Neural progenitor cell (in vitro differentiated cells): ENCODE measurements around the gene UBE2L3. TPM values are rescaled to one million over a fixed set of nuclear protein-coding genes. Genes with fewer than 3 reads are reported as not detected.

Experiments used
- DNase-seq: peaks from one replicate; pipeline ENCODE4 v3.0.0-alpha.2; 2016; ENCODE audit warnings: low spot score
- H2AFZ ChIP-seq: fragments of 200-600 bp; sonication (generic); replicated peaks from 2 replicates; pipeline ENCODE4 v1.6.1; 2016; ENCODE audit warnings: antibody characterized with exemption
- H3F3A ChIP-seq: fragments of 200-600 bp; sonication (generic); 2 replicates; pipeline ENCODE4 v1.6.1; 2016; ENCODE audit warnings: antibody characterized with exemption, low read depth
- H3K27ac ChIP-seq: fragments of 200-600 bp; sonication (generic); 2 replicates; pipeline ENCODE4 v1.5.1; 2016; ENCODE audit warnings: mild to moderate bottlenecking
- H3K27me3 ChIP-seq: fragments of 200-600 bp; sonication (generic); 2 replicates; pipeline ENCODE4 v1.6.1; 2016; ENCODE audit warnings: mild to moderate bottlenecking, moderate library complexity
- H3K36me3 ChIP-seq: fragments of 200-600 bp; sonication (generic); 2 replicates; pipeline ENCODE4 v1.5.1; 2016
- H3K4me1 ChIP-seq: fragments of 200-600 bp; sonication (generic); 2 replicates; pipeline ENCODE4 v1.6.1; 2016; ENCODE audit warnings: mixed run types
- H3K4me2 ChIP-seq: fragments of 200-600 bp; sonication (generic); 2 replicates; pipeline ENCODE4 v1.6.1; 2016
- H3K4me3 ChIP-seq: fragments of 200-600 bp; sonication (generic); 2 replicates; pipeline ENCODE4 v1.5.1; 2016
- H3K79me2 ChIP-seq: fragments of 200-600 bp; sonication (generic); 2 replicates; pipeline ENCODE4 v1.6.1; 2016; ENCODE audit warnings: low read depth
- H3K9ac ChIP-seq: fragments of 200-600 bp; sonication (generic); 2 replicates; pipeline ENCODE4 v1.6.1; 2016
- H3K9me3 ChIP-seq: fragments of 200-600 bp; sonication (generic); 2 replicates; pipeline ENCODE4 v1.5.1; 2016; ENCODE audit warnings: low read depth
- H4K20me1 ChIP-seq: fragments of 200-600 bp; sonication (generic); 2 replicates; pipeline ENCODE4 v1.6.1; 2016; ENCODE audit warnings: low read depth
- H3K27ac Mint-ChIP-seq: 3 replicates; pipeline ENCODE4 v1.8.0; 2021; ENCODE audit warnings: mixed read lengths
- H3K27me3 Mint-ChIP-seq: 2 replicates; pipeline ENCODE4 v1.8.0; 2022; ENCODE audit warnings: low read depth, mild to moderate bottlenecking, inconsistent platforms, moderate library complexity, mixed read lengths; ENCODE audit not compliant: insufficient read depth
- H3K36me3 Mint-ChIP-seq: 3 replicates; pipeline ENCODE4 v1.8.0; 2021; ENCODE audit warnings: mixed read lengths
- H3K4me1 Mint-ChIP-seq: 3 replicates; pipeline ENCODE4 v1.8.0; 2021; ENCODE audit warnings: mixed read lengths
- H3K4me3 Mint-ChIP-seq: 3 replicates; pipeline ENCODE4 v1.8.0; 2021; ENCODE audit warnings: mild to moderate bottlenecking, moderate library complexity, mixed read lengths
- H3K9me3 Mint-ChIP-seq: 3 replicates; pipeline ENCODE4 v1.8.0; 2020; ENCODE audit warnings: mixed read lengths
- EZH2 ChIP-seq: fragments of 200-600 bp; sonication (generic); IDR thresholded peaks from 2 replicates; pipeline ENCODE4 v1.6.1; 2017; ENCODE audit warnings: antibody characterized with exemption, mild to moderate bottlenecking, moderate library complexity
- EZH2phosphoT487 ChIP-seq: fragments of 200-600 bp; sonication (generic); IDR thresholded peaks from 2 replicates; pipeline ENCODE4 v1.6.1; 2017; ENCODE audit warnings: antibody characterized with exemption
- total RNA-seq: library from RNA; depleted of rRNA; stranded (reverse); fragments of >200 nt; gene quantifications from 2 replicates; pipeline ENCODE4 v1.2.3, GENCODE V29; 2015; ENCODE audit warnings: low replicate concordance
- TF ChIP-seq, protein P1 (sequence below): fragments of 200-600 bp; sonication (generic); IDR thresholded peaks from 2 replicates; pipeline ENCODE4 v1.5.1; 2017; ENCODE audit warnings: antibody characterized with exemption, mild to moderate bottlenecking

The UBE2L3 gene
- total RNA-seq, 1 donor from 2014 or later = 61.2 TPM

DNA sequence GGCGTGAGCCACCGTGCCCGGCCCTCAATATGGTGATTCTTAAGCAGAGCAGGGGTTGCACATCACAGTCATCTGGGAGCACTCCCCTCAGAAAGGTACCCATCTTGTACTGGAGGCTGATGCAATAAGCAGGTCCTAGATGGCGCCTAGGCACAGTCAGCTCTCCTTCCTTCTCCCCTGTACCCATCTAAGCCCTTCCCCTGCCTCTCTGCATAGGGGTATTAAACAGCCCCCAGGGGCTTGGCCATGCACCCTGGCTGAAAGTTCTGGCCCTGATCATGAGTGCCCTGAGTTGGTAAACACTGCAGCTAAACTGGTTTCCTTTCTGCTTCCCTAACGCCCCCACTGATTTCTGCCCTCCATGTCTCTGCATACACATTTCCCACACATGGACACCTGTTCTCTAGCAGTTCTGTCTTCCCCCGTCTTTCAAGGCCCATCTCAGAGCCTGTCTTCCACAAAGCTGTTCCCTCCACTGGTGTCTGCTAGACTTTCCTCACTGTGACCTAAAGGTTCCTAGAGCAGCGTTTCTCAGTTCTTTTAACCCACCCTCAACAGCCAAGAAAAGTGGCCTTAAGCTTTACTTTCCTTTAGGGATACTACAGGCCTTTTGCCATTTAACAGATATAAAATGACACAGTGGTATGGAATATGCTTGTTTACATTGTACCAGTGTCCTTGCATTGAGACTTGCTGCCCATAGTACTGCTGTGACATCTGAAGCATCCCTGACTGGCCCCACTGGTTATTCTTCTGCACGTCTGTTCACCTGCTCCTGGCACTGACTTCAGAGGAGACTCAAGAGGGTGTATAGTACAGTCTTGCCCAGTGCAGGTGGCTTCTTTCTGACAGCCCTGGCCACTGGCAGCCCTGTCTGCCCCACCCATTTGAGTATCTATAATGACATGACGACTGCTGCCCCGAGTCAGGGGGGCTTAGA lies 15.6 kb downstream of the UBE2L3 start:
- peaks cover 16% of the 10 kb centered on the region for H3K36me3 Mint-ChIP-seq

DNA sequence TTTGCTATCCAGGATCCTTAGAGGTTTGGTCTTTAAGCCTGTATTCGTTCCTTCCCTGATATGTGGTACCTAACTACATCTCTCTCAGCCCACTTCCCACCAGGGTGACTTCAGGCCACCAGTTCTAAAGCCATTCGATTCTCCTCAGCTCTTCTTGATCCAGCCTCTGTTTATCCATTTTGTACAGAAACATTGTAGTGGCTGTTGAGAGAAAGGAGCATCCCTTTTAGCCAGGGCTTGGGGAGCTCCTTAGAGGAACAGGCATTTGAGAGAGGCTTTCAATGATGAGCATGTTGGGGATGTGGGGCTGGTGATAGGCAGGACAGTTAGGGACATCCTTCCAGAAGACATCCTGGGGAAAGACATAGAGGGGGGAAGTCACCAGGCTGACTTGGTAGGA lies 17.9 kb downstream of the UBE2L3 start:
- no peak overlapping the region for H3K27ac ChIP-seq
- no peaks in the 10 kb centered on the region for H3K4me1 ChIP-seq
- no peak for DNase-seq
- H3K9me3 Mint-ChIP-seq = no peaks in the 10 kb centered on the region
- H4K20me1 ChIP-seq = peaks cover 100% of the 10 kb centered on the region
- no peaks in the 10 kb centered on the region for H3K36me3 ChIP-seq
- H3K9me3 ChIP-seq = no peaks in the 10 kb centered on the region
- TF ChIP-seq, protein P1, sequence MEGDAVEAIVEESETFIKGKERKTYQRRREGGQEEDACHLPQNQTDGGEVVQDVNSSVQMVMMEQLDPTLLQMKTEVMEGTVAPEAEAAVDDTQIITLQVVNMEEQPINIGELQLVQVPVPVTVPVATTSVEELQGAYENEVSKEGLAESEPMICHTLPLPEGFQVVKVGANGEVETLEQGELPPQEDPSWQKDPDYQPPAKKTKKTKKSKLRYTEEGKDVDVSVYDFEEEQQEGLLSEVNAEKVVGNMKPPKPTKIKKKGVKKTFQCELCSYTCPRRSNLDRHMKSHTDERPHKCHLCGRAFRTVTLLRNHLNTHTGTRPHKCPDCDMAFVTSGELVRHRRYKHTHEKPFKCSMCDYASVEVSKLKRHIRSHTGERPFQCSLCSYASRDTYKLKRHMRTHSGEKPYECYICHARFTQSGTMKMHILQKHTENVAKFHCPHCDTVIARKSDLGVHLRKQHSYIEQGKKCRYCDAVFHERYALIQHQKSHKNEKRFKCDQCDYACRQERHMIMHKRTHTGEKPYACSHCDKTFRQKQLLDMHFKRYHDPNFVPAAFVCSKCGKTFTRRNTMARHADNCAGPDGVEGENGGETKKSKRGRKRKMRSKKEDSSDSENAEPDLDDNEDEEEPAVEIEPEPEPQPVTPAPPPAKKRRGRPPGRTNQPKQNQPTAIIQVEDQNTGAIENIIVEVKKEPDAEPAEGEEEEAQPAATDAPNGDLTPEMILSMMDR = no peak
- no peak for TF ChIP-seq EZH2phosphoT487
- TF ChIP-seq EZH2 = no peak
- H3K4me1 Mint-ChIP-seq = no peaks in the 10 kb centered on the region
- H3K27me3 ChIP-seq = no peaks in the 10 kb centered on the region
- H3F3A ChIP-seq = no peaks in the 10 kb centered on the region
- H3K4me3 ChIP-seq = no peak overlapping the region
- peaks cover 4% of the 10 kb centered on the region for H3K27me3 Mint-ChIP-seq
- H3K36me3 Mint-ChIP-seq = peaks cover 24% of the 10 kb centered on the region
- no peak overlapping the region for H2AFZ ChIP-seq
- H3K4me2 ChIP-seq = no peak overlapping the region
- H3K79me2 ChIP-seq = peaks cover 100% of the 10 kb centered on the region
- H3K27ac Mint-ChIP-seq = no peak overlapping the region
- H3K4me3 Mint-ChIP-seq = no peak overlapping the region
- H3K9ac ChIP-seq = no peak overlapping the region

More for the DNA sequence above, 15.6 kb downstream of the UBE2L3 start:
- Histone ChIP-seq H3K9ac (no peak overlapping the region), H4K20me1 (peaks cover 100% of the 10 kb centered on the region), H3K36me3 (no peaks in the 10 kb centered on the region), H3K4me2 (no peak overlapping the region), H2AFZ (no peak overlapping the region), H3K4me1 (no peaks in the 10 kb centered on the region), H3K4me3 (no peak overlapping the region), H3F3A (peaks cover 3% of the 10 kb centered on the region), H3K27ac (no peak overlapping the region), H3K9me3 (no peaks in the 10 kb centered on the region), H3K79me2 (peaks cover 100% of the 10 kb centered on the region), H3K27me3 (no peaks in the 10 kb centered on the region)
- Mint-ChIP-seq H3K4me3 (no peak overlapping the region), H3K27ac (peak overlapping the region; percentile 16), H3K9me3 (no peaks in the 10 kb centered on the region), H3K27me3 (peaks cover 4% of the 10 kb centered on the region), H3K4me1 (no peaks in the 10 kb centered on the region)
- no peak for TF ChIP-seq EZH2
- TF ChIP-seq, protein P1 = no peak
- TF ChIP-seq EZH2phosphoT487 = no peak
- DNase-seq = no peak

DNA sequence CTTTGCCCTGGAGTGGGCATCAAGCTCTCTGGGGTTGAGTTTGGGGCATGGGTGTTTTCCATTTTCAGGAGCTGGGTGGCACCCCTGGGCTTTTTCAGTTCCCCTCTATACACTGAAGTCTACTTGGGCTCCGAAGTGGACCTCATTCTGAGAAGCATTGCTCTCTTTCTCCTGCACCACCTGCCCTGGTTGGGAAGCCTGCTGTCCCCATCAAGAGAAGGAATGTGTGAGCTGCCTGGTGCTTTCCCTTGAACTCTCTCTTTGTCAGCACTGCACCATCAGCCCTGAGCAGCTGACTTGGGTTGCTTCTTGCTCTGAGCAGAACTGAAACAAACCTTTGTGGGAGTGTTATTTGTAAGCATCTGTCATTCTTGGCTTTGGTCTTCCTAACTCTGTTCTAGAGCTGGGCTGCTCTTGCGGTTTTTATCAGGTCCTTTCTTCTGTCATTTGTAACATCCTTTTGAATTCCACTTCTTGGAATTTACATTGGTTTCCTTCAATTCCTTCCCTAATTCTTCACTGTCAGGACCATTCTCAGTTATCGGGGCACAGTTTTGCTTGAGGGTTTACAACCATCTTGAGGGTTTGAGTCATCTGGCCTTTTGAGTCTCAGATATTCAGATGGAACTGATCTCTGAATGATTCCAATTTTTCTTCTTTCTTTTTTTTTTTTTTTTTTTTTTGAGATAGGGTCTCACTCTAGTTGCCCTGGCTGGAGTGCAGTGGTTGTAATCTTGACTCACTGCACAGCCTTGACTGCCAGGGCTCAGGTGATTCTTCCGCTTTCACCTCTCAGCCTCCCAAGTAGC lies 20.5 kb downstream of the UBE2L3 start:
- peaks cover 100% of the 10 kb centered on the region for H4K20me1 ChIP-seq
- peaks cover 100% of the 10 kb centered on the region for H3K79me2 ChIP-seq
- Mint-ChIP-seq H3K27ac (no peak overlapping the region), H3K9me3 (no peaks in the 10 kb centered on the region), H3K4me3 (no peak overlapping the region), H3K27me3 (peaks cover 7% of the 10 kb centered on the region), H3K4me1 (peaks cover 2% of the 10 kb centered on the region), H3K36me3 (peaks cover 29% of the 10 kb centered on the region)
- H3K9ac ChIP-seq = no peak overlapping the region
- no peaks in the 10 kb centered on the region for H3K9me3 ChIP-seq
- no peaks in the 10 kb centered on the region for H3K36me3 ChIP-seq
- H3K4me1 ChIP-seq = no peaks in the 10 kb centered on the region
- no peaks in the 10 kb centered on the region for H3K27me3 ChIP-seq
- H2AFZ ChIP-seq = no peak overlapping the region
- no peak overlapping the region for H3K4me2 ChIP-seq
- TF ChIP-seq EZH2phosphoT487 = no peak
- no peak for TF ChIP-seq EZH2
- TF ChIP-seq, protein P1 = no peak
- H3F3A ChIP-seq = no peaks in the 10 kb centered on the region
- no peak overlapping the region for H3K27ac ChIP-seq
- DNase-seq = no peak
- no peak overlapping the region for H3K4me3 ChIP-seq
